Right hindlimb (tissue), 1 donor: ENCODE measurements around the gene DND1.
"Not testable (repeated sequence)": the region's sequence is repeated elsewhere in the genome, so short reads cannot be mapped to it uniquely, and the experiment has no call there.

ENCODE experiments used
- DNase-seq: peaks from one replicate; pipeline ENCODE4 v3.0.0-alpha.2; 2018

DND1 gene

GRCh38 chr5:140628711-140629110 is 44.7 kb downstream of the DND1 start:
- no peak for DNase-seq

GRCh38 chr5:140627972-140628371 is 45.4 kb downstream of the DND1 start:
- DNase-seq = no peak

GRCh38 chr5:140624886-140625285 is 48.5 kb downstream of the DND1 start:
- not testable (repeated sequence) for DNase-seq

DNA sequence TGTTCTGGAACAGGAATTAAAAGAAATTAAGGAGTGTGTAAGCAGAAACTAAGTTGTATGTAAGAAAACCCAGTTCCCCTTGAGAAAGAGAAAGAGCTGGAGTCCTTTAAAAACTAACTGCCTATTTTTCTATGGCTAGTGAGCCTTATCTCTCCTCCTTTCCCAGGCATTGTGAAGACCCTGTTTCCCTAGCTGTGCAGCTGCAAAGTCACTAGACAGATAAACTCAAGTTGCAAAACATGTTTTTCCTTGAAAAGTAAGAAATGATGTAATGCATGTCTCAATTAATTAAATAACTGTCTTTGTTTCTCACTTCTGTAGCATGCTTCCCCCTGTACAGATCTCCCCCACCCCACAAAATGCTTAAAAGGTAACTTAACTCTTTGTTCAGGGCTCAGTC is 50.3 kb downstream of the DND1 start:
- DNase-seq = not testable (repeated sequence)

DNA sequence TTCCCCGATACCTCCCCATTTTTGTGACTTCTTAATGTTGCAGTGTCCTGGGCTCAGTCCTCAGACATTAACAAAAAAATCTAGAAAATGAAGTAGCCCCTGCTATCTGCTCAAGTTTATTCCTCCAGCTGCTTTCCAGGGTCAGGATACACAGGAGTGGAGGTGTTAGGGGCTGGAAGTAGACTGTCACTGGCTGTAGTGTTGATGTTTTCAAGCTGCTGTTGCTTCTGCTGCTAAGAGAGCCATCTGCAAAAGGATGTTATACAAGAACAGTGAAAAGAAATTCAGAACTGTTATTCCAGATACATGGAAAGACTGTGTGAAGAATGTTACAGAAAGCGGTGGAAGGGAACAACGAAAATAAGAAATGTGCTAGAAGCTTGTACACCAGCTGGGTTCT is 51.1 kb downstream of the DND1 start:
- DNase-seq = no peak
